Osteoblast (primary cell): ENCODE results near the gene APBA2. TPM values are rescaled to one million over a fixed set of nuclear protein-coding genes. Genes with fewer than 3 reads are reported as not detected.
A peak's percentile ranks its signal among the peaks of the same experiment; 100 is the strongest.

Source experiments
- DNase-seq: peaks from one replicate; pipeline ENCODE4 v3.0.0; 2011; ENCODE audit warnings: low spot score, mixed read lengths; ENCODE audit not compliant: insufficient read length; ENCODE audit errors: missing footprints
- H2AFZ ChIP-seq: 2 replicates; pipeline ENCODE4 v1.6.0; 2011; ENCODE audit warnings: mild to moderate bottlenecking, low read length
- H3K27ac ChIP-seq: 2 replicates; pipeline ENCODE4 v1.5.1; 2011; ENCODE audit warnings: mild to moderate bottlenecking, low read depth, low read length, moderate library complexity
- H3K27me3 ChIP-seq: 2 replicates; pipeline ENCODE4 v1.6.0; 2012; ENCODE audit warnings: mild to moderate bottlenecking, control low read depth, inconsistent platforms, low read length, moderate library complexity; ENCODE audit not compliant: insufficient read depth
- H3K36me3 ChIP-seq: 2 replicates; pipeline ENCODE4 v1.5.1; 2011; ENCODE audit warnings: mild to moderate bottlenecking, low read length, control low read depth, moderate library complexity; ENCODE audit not compliant: insufficient read depth
- H3K4me1 ChIP-seq: 2 replicates; pipeline ENCODE4 v1.5.1; 2011; ENCODE audit warnings: mild to moderate bottlenecking, low read length, control low read depth, moderate library complexity; ENCODE audit not compliant: insufficient read depth
- H3K4me2 ChIP-seq: 2 replicates; pipeline ENCODE4 v1.6.0; 2011; ENCODE audit warnings: mild to moderate bottlenecking, low read length; ENCODE audit not compliant: insufficient read depth
- H3K4me3 ChIP-seq: fragments of 200-600 bp; sonication (generic); 3 replicates; pipeline ENCODE4 v1.5.1; 2012; ENCODE audit warnings: mild to moderate bottlenecking, low read length, inconsistent platforms; ENCODE audit not compliant: insufficient read depth
- H3K79me2 ChIP-seq: 2 replicates; pipeline ENCODE4 v1.6.0; 2012; ENCODE audit warnings: mild to moderate bottlenecking, low read length, control low read depth, inconsistent platforms; ENCODE audit not compliant: insufficient read depth
- H3K9me3 ChIP-seq: 2 replicates; pipeline ENCODE4 v1.5.1; 2011; ENCODE audit warnings: low read depth, low read length, control low read depth
- H4K20me1 ChIP-seq: 2 replicates; pipeline ENCODE4 v1.6.0; 2012; ENCODE audit warnings: mild to moderate bottlenecking, low read length, control low read depth; ENCODE audit not compliant: insufficient read depth
- CTCF ChIP-seq: IDR thresholded peaks from 2 replicates; pipeline ENCODE4 v1.5.1; 2011; ENCODE audit warnings: mild to moderate bottlenecking, low read depth, low read length, moderate library complexity; ENCODE audit errors: extremely low read depth
- total RNA-seq: library from RNA; depleted of rRNA; stranded (reverse); fragments of >200 nt; gene quantifications from 2 replicates; pipeline ENCODE4 v1.2.3, GENCODE V29; 2012

APBA2 gene
- total RNA-seq, 1 donor: 6.2 TPM

- Histone ChIP-seq H3K27ac (no peak overlapping the region), H2AFZ (no peak overlapping the region), H3K36me3 (no peaks in the 10 kb centered on the region), H3K4me3 (no peak overlapping the region), H3K4me1 (no peaks in the 10 kb centered on the region), H3K79me2 (no peaks in the 10 kb centered on the region), H3K27me3 (no peaks in the 10 kb centered on the region), H4K20me1 (no peaks in the 10 kb centered on the region), H3K9me3 (no peaks in the 10 kb centered on the region), H3K4me2 (no peak overlapping the region)
- DNase-seq: peak; percentile 77
- no peak for TF ChIP-seq CTCF
These were observed 222.3 kb downstream of the APBA2 start for GRCh38 chr15:29107971-29108645.

- no peak for TF ChIP-seq CTCF
These were observed 224.0 kb downstream of the APBA2 start for GRCh38 chr15:29109762-29110161.

GRCh38 chr15:29110176-29110575 is 224.4 kb downstream of the APBA2 start:
- Histone ChIP-seq H3K79me2 (no peaks in the 10 kb centered on the region), H3K27me3 (no peaks in the 10 kb centered on the region), H3K4me1 (no peaks in the 10 kb centered on the region), H3K9me3 (no peaks in the 10 kb centered on the region), H3K4me3 (no peak overlapping the region), H3K36me3 (no peaks in the 10 kb centered on the region), H3K27ac (no peak overlapping the region), H4K20me1 (no peaks in the 10 kb centered on the region), H2AFZ (no peak overlapping the region), H3K4me2 (no peak overlapping the region)
- TF ChIP-seq CTCF: no peak
- DNase-seq: no peak

More at GRCh38 chr15:29109762-29110161, 224.0 kb downstream of the APBA2 start:
- Histone ChIP-seq H2AFZ (no peak overlapping the region), H3K27me3 (no peaks in the 10 kb centered on the region), H4K20me1 (no peaks in the 10 kb centered on the region), H3K4me1 (no peaks in the 10 kb centered on the region), H3K27ac (no peak overlapping the region), H3K79me2 (no peaks in the 10 kb centered on the region), H3K4me3 (no peak overlapping the region), H3K4me2 (no peak overlapping the region), H3K9me3 (no peaks in the 10 kb centered on the region), H3K36me3 (no peaks in the 10 kb centered on the region)
- no peak for DNase-seq

- Histone ChIP-seq H3K27ac (no peak overlapping the region), H4K20me1 (no peaks in the 10 kb centered on the region), H3K4me1 (no peaks in the 10 kb centered on the region), H3K4me2 (no peak overlapping the region), H3K9me3 (no peaks in the 10 kb centered on the region), H2AFZ (no peak overlapping the region), H3K4me3 (no peak overlapping the region), H3K79me2 (no peaks in the 10 kb centered on the region), H3K27me3 (no peaks in the 10 kb centered on the region), H3K36me3 (no peaks in the 10 kb centered on the region)
- DNase-seq: no peak
- no peak for TF ChIP-seq CTCF
These were observed 225.0 kb downstream of the APBA2 start for GRCh38 chr15:29110733-29111132.
